HK-2 (cell line): Measurements from ENCODE around the gene FAM78B.

ENCODE experiments used
- DNase-seq: peaks from one replicate; pipeline ENCODE4 v3.0.0-alpha.2; 2018; ENCODE audit not compliant: unreplicated experiment

The FAM78B gene

DNA sequence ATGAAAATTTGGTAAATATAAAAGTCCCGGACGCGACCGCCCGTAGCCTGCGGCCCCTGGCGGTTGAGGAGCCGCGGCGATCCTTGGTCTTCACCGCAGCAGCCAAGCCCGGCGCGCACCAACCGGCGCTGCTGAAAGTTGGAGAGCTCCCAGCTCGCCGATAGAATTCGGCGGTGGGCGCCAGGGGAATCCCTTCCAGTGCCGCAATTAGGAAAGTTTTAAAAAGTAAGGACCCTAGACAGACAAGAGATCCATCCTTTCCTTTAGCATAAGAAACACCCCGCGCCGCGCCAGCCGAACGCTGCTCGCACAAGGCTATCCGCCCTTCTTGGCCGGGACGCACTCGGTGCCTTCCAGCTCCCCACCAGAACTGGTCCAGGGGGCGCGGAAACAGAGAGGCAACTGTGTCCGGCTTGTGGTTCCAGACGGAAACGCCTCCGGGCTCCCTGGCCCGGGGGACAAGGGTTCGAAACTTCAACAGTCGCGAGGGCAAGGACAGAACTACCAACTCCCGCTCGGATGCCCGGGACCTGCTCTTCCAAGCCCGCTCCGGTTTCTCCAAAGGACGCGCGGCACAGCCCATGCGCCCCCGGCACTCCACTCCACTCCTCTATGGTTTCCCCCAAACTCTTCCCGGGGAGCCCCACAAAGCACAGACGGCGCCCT is 1.7 kb downstream of the FAM78B start:
- no peak for DNase-seq

DNA sequence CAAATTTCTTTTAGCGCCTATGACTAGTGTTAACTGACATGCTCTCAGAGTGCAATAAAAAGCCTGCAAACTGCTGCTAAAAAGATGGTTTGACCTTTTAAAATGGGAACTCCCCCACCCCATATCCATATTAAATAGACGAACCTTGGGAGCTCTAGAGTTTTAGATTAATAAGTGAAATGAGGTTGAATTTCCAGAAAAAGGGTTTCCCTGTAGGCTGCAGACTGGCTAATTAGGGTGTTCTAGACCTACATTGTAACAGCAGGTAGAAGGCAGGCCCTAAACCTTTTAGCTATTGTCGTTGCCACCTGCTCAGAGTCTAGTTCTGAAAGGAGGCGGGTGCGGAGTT is 2.2 kb downstream of the FAM78B start:
- no peak for DNase-seq

DNA sequence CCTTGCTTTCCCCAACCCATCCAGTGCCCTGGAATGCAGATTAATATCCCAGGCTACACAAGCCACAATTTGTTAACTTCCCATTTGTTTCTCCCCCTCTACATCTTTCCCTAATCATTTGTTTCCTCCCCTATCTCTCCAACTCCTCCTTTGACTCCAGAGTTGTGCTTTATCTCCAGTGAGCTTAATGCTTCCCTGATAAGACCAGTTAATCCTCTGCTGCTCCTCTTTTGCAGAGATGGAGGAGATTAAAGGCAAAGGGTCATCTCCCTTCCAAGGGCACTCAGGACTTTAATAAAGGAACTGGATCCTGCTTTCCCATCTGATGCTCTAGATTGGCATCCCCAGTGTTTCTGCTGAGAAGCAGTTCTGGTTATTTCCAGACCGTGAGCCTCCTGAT is 7.1 kb downstream of the FAM78B start:
- no peak for DNase-seq

DNA sequence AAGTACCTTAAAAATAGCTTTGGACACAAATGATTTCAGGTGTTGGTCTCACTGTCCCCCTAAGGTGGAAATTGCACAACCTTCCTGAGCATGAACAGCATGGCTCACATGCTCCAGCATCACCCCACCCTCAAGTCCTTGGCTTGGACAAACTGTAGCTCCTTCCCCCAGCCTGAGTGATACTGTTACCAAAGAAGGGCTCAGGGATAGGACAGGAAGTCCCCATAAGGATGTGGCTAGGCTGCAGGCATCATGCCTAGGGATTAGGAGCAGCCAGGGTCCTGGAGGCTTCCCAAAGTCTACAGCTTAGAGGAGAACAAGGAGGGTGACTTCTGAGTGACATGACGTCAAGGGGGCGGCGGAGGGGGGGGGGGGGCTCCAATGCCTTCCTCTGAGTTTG is 10.1 kb downstream of the FAM78B start:
- DNase-seq: no peak

DNA sequence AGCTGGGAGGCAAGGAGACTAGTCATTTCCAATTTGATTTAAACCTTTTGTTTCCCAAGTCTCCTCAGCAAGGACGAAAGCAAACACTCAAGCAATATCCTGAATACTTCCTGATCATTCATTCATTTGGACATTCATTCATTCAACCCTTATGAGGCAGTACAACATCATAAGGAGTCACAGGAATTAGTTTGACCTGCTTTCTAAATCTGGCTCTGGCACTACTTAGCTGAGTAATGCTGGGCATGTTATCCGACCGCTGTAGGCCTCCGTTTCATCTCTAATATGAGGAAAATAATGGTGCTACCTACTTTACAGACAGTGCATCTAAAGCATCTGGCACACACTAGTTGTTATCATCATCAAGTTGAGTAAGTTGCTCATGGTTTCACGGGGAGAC is 11.7 kb downstream of the FAM78B start:
- DNase-seq: no peak

DNA sequence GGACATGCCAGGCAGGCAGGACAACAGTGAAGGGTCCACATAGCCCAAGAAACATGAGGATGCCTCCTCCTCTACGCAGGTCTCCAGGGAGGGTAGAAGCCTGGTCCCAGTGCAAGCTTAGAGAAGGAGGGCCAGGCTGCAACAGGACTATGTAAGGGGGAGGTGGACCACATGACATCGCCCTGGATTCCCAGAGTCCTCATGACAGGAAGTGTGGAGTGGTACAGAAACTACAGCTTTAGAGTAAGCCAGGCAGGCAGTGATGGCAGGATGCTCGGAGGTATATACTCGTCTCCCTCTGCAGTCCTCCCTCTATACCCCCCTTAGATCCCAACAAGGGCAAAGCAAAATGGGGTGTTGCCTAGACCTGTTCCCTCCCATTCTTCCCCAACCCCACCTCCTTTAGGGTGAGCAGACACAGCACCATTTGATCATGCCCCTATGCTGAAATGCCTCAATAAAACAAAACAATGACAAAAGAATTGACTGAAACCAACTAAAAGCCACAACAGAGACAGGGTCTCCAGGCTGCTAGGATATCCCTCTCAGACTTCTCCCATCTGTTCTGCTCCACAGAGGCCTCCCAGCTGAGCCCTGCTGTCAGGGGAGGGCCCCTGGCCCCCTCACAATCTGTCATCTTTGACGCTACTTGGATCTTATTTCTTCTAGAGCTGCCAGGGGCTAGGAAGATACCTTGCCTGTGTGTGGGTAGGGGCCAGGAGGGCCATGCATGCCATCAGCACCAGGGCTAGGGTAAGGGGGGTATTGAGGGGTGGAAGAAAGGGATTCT is 13.1 kb downstream of the FAM78B start:
- no peak for DNase-seq

DNA sequence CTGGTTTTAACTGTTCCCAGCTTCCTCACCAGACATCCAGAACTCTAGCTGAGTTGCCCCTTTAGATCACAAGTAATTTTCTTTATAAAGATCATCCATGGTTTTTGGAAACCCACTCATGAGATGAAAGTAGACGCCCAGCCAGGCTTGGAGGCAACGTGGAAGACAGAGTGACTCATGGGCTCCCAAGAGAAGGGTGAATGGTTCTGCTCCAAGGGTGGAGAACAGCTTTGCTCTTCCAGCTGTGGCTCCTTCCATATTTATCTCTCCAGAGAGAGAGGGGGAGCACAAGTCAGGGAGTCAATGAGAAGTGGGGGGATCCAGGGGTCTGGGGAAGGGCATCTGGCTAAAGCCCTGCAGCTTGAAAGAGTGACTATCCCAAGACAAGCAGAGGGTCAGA is 13.8 kb downstream of the FAM78B start:
- no peak for DNase-seq

DNA sequence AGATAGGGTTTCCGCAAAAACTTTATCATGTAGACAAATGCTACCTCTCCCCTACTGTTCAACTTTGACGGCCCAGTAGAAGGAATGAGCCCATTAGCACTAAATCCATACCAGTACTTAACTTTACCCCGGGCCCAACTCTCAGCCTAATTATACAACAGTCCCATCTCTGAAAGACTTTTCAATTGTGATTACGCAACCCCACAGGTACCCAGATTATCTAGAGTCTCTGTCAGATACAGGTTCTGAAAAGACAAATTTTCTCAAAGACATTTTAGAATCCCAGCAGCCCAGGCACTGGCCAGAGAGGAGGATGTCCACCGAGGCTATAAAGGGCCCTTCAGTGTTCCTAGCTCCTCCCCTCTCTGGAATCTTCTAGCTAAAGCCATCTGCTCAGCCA is 15.0 kb downstream of the FAM78B start:
- DNase-seq: no peak

DNA sequence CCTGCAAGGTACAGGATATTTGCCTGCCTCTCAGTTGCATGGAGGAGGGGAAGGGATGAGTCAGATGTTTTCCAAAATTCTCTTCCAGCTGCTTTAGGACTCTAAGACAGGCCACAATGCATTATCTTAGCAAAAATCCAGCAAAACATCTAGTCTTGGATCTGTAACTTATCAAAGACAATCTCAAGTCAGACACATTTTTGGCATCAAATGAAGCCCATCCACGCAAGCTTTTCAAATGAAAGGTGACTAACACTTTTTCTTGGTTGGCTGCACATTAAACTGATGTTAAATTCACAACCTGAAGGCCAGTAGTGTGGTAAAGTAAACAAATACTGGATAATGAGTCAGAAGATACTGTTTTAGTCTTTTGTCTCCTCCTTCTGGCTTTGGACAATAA is 21.3 kb downstream of the FAM78B start:
- no peak for DNase-seq

DNA sequence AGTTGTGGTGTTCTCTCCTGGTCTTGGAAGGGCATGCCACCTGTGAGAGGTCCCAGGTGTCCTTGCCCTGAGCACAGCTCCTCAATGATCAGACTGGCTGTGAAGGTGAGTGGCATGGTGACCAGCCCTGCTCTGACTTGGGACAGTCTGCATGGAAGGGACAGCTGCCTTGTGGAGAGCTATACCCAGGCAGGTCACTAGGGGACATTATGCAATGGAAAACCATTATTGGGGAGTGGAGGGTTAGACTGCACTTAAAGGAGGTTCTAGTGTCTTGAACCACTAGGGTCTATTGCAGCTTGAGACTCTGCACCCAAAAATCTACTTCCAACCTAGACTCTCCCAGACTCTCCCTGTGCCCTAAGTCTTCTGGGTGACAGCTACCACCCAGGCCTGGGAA is 24.8 kb downstream of the FAM78B start:
- DNase-seq: no peak

DNA sequence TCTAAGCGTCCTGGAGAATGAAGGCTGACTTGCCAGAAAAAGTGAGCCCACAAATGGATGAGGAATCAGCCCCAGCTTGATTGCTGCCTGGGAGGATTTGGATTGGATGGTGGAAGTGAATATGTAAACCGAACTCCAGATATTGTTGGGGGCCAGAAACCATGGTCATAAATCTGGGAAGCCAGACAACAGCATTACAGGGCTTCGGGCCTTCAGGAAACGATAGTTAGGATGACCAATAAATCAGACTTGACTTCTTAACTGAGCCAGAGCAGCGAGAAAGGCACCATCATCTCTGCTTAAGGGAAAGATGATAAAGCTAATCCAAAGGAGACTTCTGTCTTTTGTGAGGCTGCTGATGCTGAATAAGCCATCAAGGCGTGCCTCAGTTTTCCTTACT is 26.6 kb downstream of the FAM78B start:
- DNase-seq: no peak

DNA sequence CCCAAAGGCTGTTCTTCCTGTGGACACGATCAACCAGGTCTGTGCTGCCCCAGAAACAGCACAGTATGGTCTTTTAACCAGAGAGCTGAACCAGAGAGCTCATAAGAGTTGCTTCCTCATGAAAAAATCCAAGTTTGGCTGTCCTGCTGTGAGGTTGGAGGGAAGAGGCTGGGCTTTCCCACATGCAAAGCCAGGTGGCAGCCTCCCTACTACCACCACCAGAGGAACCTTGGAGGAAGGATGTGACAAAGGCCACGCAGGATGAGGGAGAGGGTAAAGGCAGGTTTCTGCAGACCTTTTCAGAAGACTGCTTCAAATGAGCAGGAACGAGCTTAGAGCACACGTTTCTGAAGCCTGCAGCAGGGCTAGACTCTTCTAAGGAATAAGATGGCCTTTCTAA is 27.1 kb downstream of the FAM78B start:
- no peak for DNase-seq

DNA sequence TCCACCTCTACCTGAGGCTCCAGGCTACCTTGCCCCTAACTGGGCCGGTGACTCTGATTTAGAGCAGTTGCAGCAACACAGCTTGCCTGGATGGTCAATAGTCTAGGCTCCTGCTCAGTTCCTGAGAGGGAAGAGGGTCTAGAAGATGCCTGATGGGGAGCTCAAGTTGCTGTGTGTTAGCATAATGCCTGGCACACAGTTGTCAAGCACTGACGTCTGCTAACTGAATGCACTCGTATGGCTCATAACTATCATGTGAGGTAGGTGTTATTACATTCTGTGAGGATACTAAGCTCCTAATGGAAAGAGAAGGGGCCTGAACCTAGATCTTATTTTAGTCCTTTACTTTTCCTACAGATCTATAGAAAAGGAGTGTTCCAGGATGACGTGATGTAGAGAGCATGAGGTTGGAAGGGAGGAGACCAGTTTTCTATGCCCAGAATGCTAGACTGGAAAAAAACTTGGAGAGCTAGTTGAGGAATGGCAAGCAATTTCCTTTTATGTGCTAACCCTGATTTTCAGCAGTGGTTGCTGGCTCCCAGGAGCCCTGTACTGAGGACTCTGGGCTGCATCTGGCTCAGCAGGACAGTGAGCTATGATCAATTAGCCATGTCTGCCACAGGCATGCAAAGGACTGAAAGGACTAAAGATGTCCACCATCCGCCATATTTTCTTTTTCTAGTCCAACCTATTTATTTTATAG is 30.0 kb downstream of the FAM78B start:
- no peak for DNase-seq

DNA sequence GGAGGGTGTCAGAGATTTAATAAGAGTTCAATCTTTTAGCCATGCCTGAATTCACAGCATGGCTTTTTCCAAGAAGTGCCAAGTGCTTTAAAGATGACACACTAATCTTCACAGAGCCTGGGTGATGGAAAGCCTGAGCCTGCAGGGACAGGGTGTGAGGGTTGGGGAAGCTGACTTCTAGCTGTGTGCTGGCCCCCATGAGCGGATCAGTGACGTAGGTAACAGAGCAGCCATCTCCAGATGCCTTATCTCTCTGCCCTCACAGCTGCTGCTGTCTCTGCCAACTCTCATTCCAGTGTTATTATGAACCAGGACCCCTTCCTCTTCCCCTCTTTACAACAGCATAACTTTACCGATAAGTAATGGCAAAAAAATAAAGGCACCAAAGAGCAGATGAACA is 30.6 kb downstream of the FAM78B start:
- no peak for DNase-seq

DNA sequence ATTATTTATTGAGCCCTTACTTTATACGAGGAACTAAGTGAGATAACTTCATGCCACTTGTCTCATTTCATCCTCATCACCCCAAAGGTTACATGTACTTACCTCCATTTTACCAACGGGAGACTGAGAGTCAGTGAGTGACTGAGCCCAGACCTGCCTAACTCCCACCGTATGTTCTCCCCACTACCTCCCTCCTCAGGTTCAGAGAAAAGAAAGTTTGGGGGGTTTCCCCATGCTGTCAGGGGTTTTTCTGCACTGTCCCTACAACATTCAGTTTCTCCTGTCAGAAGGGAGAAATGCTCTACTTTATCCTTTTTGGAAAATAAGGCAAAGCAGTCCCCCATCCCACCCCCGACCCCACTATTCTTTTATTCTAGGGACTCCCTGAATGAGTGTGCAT is 32.9 kb downstream of the FAM78B start:
- no peak for DNase-seq

DNA sequence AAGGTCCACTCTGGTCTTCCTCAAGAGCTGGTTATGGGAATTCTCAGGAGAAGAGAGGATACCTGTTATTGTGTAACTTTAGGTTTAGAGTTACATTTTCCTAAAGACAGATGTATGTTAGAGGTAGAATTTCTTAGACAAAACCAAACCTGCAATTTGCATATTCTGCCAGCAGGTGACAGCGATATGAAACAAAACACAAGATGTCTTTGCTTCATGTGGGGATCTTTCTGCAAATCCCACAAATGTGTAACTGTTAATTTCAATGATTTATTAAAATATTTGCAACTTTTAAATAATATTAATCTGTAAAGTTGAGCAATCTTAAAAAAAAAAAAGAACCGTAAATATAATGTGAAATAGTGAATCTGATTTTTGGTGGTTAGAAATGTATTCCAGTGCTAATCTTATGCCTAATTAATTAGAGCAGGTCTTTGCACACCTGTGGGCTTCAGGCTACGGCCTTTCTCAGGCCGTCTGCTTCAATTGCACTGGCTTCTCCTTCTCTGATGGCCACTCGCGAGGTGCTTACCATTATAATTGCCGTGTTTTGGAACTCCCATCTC is 33.4 kb downstream of the FAM78B start:
- DNase-seq: peak; percentile 1

DNA sequence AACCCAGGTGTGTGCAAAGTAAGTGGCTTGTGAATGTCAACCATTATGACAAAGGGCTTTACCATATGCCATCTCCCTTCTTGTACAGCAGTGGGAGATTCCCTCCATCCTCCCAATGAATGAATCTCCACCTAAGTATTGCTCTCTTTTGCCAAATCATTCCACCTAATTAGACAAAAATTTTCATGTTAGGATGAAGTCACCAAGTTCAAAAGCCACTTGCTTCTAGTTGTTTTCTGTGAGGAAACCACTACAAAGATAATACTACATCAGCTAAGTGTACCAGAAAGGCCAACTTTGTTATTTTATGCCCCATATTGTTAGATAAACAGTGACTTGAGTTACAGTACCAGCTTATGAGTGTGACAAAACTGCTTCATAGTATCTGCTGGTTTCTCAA is 34.3 kb downstream of the FAM78B start:
- DNase-seq: no peak

DNA sequence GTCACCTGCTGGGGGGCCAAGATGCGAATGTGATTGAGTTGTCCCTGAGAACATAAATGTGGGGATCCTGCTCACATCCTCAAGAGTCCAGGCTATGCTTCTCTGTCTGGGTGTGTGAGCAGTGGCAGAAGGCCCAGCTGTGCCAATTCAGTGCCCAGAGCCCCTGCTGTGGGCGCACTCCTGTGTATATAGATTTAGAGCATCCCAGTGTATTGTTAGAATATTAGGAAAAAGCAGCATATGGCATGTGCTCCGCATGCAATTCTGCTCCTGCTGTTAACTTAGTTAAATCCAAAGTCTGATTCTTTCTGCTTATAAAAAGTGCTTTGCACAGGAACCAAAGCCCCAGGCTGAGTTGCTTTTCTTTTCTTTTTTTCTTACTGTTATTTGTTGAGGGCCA is 37.8 kb downstream of the FAM78B start:
- DNase-seq: no peak

DNA sequence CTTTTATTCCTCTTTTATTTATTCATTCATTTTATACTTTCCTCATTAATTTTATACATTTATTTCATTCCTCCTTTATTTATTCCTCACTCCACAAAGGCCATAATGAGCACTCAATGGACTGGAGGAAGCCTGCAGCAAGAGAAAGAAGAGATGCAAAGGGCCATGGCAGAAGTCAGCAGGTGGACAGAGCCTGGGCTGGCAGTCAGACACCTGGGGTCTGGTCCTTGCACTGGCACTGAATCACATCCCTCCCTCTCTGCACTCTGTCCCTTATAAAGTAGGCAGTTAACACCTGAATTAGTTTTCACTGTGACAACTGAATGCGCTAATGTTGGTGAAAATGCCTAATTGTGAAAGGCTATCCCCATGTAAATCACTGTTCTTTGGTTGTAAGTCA is 38.6 kb downstream of the FAM78B start:
- DNase-seq: no peak

DNA sequence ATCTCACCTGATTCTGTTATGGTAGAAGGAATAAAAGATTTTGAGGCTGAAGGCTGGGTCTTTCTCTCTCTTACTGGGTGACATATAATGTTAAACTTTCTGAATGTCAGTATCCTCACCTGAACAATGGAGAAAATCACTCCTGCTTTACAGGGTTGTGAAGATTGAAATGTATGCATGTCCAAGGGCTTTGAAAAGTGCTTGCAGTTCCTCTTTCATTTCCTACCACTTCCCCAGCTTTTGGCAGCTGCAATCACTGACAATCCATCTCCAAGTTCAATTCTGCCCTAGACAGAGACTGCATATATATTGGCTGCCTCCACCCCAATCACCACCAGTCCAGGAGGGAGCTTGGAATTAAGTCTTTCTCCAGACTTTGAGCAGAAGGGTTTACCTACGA is 39.8 kb downstream of the FAM78B start:
- DNase-seq: no peak

DNA sequence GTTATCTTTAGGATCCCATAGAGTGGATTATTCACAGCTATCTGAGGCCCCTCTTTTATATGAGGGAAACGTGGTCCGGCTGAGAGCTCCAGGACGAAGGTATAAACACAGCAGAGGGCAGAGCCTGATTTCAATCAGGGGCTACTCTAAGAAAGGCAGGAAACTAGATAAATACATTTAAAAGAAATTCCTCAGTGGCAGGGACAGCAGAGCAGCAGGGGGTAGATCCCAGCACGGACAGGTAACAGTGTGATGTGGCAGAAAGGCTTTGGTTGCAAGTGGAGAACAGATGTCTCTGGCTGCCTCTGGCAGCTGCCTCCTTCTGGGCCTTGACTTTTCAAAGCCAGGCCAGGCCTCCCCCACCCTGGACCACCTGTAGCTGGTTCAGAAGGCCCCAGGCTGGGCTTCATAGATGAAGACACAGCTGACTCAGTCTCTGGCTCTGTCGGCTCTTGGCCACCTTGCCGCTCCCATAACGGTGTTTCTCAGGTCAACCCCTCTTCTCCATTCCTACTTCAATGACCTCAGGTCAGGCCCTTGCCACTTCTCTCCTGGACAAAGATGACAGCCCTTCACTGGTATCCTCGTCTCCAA is 43.8 kb downstream of the FAM78B start:
- no peak for DNase-seq

DNA sequence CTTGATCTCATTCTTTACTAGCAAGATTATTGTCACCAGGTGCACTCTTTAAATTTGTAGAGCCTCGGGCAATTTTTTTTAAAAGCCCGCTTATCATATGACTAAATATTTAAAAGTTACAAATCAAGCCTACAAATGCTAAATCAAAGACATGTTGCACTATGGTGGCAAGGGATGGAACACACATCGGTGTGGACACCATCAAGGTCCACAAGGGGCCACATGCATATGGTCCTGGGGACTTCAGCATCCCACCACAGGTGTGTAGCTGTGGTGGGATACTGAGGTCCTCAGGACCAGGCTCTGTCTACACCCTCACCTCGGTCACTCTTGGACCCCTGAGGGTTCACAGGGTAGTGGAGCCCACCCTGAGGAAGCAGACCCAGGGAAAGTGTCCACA is 45.8 kb downstream of the FAM78B start:
- DNase-seq: no peak

DNA sequence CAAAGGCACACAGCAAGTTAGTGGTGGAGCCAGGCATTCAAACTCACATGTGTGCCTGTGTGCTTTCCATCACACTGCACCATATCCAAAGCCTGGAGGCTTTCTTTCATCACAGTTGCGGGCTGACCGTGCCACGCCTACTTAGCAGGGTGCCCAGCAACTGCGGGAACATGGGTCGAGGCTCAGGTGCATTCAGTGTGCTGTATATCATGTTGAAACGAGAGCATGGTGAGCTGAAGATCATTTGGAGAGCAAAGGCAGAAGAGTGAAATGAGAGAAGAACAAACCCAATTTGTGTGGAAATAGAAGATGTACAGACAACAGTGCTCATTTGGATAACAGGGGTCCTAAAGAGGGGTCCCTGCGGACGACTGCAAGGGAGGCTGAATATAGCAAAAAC is 46.5 kb downstream of the FAM78B start:
- no peak for DNase-seq
